HG02840 (cell line): ENCODE measurements around the gene F13B.
A peak's percentile ranks its signal among the peaks of the same experiment; 100 is the strongest.
"Not testable (repeated sequence)": the region's sequence is repeated elsewhere in the genome, so short reads cannot be mapped to it uniquely, and the experiment has no call there.

Experiments
- ATAC-seq: cut with Tn5 transposase; IDR thresholded peaks from one replicate; pipeline ENCODE4 v1.9.1; 2021; ENCODE audit warnings: mild to moderate bottlenecking, moderate library complexity, moderate number of reproducible peaks; ENCODE audit not compliant: unreplicated experiment, low FRiP score

Gene F13B

GRCh38 chr1:197049100-197049499 is 18.0 kb downstream of the F13B start:
- ATAC-seq, result no peak

GRCh38 chr1:197042676-197043341 is 24.3 kb downstream of the F13B start:
- ATAC-seq, result no peak

GRCh38 chr1:197041486-197042353 is 25.3 kb downstream of the F13B start:
- ATAC-seq, result peak; percentile 73

- no peak for ATAC-seq
Observed at GRCh38 chr1:197036861-197037260, 30.2 kb downstream of the F13B start.

GRCh38 chr1:197034631-197035339 is 32.3 kb downstream of the F13B start:
- ATAC-seq, result not testable (repeated sequence)

DNA sequence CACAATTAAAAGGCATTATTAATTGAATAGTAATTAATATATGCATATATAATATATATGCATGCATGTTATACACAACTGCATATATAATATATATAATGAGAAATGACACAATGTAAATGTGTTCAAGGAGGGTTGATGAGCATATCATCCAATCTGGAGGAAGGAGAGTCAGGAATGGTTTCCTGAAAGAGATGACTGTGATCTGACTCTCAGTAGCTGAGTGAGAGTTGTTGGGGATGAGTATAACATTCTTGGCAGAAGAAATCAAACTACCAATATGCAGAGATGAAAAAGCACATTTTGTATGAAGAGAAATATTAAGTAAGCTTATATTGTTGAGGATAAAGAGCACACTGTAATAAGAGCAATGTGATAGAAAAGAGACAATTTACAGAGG is 37.3 kb downstream of the F13B start:
- no peak for ATAC-seq

DNA sequence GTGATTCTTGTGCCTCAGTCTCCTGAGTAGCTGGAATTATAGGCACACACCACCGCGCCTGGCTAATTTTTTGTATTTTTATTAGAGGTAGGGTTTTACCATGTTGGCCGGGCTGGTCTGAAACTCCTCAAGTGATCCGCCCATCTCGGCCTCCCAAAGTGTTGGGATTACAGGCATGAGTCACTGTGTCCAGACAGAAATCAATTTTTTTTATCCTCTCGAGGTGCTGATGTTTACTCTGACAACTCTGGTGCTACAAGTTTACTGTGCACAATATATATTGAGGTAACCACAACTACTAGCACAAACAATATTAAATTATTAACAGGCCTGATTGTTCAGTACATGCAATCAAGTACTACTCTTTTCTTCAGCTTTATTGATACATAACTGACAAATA is 39.7 kb downstream of the F13B start:
- ATAC-seq, result no peak

GRCh38 chr1:197024460-197024859 is 42.6 kb downstream of the F13B start:
- no peak for ATAC-seq

DNA sequence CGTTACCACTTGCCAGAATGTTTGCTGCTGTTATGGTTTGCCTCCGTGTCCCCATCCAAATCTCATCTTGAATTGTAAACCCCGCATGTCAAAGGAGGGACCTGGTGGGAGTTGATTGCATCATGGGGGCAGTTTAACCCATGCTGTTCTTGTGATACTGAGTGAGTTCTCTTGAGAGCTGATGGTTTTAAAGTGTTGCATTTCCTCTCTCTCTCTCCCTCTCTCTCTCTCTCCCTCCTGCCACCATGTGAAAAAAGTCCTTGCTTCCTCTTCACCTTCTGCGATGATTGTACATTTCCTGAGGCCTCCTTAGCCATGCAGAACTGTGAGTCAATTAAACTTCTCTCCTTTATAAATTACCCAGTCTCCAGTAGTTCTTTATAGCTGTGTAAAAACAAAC is 45.3 kb downstream of the F13B start:
- no peak for ATAC-seq

DNA sequence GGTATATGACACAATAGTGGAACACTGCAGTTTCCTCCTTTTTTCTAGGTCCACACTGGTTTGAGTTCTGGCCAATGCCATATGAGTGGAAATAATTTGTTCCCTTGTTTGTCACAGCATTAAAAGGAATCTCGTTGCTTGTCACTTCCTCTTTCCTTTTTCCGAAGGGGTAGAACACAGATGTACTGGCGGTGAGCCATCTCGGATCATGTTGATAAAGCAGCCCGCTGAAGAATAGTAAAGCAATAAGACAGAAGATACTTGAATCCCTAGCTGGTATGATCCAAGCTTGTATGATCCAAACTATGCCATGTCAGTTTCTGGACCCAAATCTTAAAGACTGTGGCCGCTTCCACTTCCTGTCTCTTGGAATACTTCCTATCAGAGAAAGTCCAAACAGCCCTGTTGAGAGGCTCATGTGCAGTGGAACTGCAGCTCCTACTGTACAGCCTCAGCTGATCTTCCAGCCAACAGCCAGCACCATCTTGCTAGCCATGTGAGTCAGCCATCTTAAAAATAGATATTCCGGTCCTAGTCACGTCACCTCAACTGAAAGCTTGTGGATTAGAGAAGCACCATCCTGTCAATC is 49.4 kb downstream of the F13B start:
- no peak for ATAC-seq

DNA sequence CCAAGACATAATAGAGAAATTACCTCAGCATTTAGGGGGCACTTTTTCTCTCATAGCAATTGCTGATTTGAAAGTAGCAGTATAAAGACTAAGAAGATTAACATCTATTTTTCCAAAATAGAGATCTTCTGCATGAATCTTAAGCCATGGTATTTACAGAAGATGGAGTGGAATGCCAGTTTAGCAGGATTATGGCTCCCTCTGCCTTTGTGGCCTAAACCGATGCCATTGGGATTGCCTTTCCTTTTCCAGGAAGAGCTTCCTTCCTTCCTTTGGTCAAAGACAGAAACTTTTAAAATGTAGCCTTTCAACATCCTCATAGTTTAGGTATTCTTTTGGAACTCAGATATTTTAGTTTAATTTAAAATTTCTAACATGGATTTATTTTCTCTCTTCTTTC is 50.3 kb downstream of the F13B start:
- ATAC-seq, result no peak

DNA sequence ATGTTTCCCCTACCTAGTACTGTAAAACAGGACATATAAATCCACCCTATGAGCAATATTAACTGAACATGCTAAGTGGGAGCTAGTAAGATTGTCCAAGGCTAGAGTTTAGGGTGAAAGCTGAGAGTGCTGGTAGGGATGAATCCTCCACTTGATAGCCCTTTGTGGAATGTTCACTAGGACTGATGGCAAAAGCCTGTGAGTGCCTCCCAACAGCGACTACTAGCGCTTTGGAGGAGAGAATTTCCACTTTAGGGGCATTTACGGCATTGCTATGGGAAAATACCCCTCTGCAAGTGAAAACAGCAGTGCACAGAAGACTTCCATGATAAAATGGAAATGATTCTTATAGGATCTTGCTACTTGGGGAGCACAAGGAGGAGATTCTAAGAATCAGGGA is 53.8 kb downstream of the F13B start:
- no peak for ATAC-seq

DNA sequence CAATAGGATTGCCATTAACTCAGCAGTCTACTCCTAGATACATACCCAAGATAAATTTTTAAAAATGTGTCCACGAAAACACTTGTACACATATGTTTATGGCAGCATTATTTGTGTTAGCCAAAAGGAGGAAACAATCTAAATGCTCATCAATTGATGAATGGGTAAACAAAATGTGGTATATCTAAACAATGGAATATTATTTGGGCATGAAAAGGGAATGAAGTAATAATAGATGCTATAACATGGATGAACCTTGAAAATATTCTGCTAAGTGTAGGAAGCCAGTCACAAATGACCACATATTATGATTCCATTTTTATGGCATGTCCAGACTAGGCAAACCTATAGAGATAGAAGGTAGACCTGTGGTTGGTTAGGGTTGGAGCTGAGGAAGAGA is 55.4 kb downstream of the F13B start:
- ATAC-seq, result no peak

DNA sequence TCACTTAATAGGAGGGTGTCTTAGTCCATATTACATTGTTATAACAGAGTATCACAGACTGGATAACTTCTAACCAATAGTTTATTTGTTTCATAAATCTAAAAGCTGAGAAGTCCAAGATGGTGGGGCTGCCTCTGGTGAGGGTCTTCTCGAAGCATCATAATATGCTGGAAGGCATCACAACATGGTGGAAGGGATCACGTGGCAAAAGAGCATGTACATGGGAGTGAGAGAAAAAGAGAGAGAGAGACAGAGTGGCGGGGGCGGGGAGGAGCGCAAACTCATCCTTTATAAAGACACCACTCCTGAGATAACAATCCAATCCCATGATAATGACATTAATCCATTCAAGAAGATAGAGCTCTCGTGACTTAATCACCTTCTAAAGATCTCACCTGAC is 58.2 kb downstream of the F13B start:
- ATAC-seq, result no peak

DNA sequence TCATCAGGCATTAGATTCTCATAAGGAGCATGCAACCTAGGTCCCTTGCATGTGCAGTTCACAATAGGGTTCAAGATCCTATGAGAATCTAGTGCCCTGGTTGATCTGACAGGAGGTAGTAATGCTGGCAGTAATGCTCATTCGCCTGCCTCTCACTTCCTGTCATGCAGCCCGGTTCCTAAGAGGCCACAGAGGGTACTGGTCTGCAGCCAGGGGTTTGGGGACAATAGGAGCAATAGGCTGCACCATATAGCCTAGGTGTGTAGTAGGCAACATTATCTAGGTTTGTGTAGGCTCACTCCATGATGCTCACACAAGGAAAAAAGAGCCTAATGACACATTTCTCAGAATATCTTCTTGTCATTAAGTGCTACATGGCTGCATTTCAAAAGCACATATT is 63.9 kb downstream of the F13B start:
- ATAC-seq, result no peak

DNA sequence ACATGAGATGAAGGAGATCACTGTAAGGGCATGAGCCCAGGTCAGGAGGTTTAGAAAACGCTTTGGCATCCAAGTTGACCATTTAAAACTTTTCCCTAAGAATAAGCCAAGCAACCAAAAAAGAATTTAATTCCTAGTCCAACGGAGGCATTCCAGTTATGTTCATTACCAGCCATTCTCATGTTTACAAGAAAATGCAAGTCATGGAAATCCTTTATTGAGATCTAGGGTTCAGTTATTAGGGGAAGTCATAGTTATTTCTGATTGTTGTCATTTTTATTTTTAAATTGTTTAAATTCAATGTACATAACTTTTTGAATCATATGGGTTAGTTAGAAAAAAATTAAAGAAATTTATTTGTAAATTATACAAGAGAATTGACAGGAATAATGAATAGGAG is 65.2 kb downstream of the F13B start:
- ATAC-seq, result no peak

GRCh38 chr1:196997423-196997822 is 69.6 kb downstream of the F13B start:
- no peak for ATAC-seq

- no peak for ATAC-seq
Observed at GRCh38 chr1:196993916-196994315, 73.1 kb downstream of the F13B start.

DNA sequence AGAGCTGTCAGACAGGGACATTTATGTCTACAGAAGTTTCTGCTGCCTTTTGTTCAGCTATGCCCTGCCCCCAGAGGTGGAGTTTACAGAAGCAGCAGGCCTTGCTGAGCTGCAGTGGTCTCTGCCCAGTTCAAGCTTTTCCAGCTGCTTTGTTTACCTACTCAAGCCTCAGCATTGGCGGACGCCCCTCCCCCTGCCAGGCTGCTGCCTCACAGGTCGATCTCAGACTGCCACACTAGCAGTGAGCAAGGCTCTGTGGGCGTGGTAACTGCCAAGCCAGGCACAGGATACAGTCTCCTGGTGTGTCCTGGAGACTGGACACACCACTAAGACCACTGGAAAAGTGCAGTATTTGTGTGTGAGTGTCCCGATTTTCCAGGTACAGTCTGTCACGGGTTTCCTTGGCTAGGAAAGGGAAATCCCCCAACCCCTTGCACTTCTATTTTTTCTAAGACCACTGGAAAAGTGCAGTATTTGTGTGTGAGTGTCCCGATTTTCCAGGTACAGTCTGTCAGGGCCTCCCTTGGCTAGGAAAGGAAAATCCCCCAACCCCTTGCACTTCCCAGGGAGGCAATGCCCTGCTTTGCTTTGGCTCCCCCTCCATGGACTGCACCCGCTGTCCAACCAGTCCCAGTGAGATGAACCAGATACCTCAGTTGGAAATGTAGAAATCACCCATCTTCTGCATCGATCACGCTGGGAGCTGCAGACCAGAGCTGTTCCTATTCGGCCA is 75.0 kb downstream of the F13B start:
- not testable (repeated sequence) for ATAC-seq
